ENCODE data around the gene IGLL1. TPM values are rescaled to one million over a fixed set of nuclear protein-coding genes. Genes with fewer than 3 reads are reported as not detected.
"Not testable (repeated sequence)": the region's sequence is repeated elsewhere in the genome, so short reads cannot be mapped to it uniquely, and the experiment has no call there.

IGLL1 gene
- total RNA-seq, result not detected

DNA sequence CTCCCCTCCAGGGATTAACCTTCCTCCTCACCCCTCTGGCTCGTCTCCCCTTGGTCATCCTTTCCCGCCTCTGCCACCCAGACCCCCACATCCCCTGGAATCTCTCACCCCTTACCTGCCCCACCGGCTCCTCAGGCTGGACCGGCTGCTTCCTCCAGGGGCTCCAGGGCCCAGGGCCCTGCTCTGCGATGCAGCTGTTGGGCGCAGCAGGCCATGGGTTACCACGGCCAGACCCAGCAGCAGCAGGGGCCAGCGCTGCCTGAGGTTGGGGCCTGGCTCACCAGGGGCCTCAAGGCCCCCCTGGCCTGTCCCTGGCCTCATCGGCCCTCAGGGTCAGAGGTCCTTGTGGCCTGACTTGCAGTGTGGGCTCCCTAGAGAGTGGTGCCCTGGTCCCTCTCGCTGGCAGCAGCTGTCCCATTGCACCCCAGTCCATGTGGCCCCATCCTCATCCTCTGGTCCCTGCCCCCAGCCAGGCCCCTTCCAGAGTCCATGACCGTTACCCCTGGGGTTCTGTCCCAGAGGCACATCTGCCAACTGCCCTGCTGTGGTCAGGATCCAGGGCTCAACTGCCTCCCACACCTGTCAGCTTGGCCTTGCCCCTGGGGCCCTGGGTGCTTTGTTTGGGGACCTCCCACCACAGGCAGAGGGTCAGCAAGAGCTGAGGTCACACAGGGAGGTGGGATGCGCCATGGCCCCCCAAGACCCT is at the start of gene IGLL1:
Gene IGLL1 (minus strand): TSS at position 421 of the 706 bp plus-strand sequence. CDS start 100 bp downstream, at position 321.
- DNase-seq (ENCODE audit: low spot score), result no peak

DNA sequence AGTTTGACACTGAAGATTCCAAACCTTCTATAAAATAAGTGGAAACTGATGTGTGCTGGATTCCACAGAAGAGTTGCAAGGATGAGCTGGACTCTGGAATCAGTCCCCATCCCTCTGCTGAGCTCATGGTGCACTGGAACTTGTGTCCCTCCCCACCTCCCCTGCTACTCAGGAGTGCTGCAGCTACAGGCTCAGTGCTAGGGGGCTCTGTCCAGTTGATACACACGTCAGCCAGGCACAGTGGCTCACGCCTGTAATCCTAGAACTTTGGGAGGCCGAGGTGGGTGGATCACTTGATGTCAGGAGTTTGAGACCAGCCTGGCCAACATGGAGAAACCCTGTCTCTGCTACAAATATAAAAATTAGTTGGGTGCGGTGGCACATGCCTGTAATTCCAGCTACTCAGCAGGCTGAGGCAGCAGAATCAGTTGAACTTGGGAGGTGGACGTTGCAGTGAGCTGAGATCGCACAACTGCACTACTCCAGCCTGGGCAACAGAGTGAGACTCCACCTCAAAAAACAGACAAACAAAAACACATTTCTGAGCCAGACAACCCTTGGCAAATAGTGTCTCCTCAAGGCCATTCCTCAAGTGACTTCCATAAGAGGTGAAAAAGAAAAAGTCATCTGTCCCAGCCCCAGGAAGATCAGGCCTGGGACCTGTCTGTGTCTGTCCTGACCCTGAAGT is 48.1 kb upstream of the IGLL1 start:
- DNase-seq (ENCODE audit: low spot score), result not testable (repeated sequence)

DNA sequence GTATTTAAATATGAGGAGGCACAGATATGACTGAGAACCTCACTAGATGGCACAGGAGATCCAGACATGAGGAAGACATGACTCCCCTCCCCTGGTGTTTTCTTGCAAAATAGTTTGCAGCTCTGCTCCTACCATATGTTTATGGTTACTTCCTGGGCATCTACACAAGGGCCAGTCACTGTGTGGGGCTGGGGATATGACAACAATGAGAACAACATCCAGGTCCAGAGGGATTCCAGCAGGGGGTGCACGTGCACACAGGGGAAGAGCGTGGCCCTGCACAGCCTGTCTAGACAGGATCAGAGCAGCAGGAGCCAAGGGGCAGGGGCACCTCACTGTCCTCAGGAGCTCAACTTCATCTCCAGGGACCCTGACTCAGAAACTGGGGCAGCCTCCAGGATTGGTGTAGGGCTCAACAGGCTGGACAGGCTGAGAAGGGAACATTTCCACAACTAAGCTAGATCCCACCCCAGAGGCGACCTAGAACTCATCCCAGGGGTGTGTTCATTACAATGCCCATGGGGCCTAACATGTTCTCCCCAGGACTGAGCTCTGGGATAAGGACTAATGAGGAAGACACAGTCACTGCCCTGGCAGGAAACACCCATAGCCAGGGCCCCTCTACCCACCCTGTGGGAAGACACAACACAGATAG is 47.4 kb upstream of the IGLL1 start:
- peak; percentile 29 for DNase-seq (ENCODE audit: low spot score)

DNA sequence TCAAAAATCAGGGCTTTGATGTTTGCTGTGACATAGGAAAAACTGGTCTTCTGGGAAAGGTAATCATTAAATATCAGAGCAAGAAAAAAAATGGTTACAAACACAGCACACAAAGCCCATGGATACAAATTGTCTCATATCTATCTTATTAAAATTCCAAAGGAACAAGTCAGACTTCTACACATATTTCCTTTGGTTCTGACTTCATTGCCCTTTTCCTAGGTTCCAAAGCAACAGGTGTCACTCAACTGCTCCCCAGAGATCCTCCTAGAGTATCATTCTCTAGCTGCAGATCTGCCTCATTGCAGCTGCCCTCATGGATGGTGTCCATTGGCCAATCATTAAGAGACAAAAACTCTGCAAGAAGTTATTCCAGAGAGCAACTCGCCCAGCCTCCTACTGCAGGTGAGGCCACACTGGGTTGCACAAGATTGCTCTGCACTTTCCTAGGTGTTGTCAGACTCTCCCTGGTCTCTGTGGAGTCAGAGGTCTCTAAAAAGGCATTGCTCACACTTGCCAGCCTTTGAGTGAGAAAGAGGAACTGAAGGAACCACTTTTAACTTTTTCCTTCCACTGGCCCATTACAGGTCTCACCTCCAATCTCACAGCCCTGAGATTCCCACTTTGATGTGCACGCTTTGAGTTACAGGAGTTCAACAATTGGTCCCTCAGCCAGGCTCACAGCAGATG is 46.3 kb upstream of the IGLL1 start:
- no peak for DNase-seq (ENCODE audit: low spot score)

DNA sequence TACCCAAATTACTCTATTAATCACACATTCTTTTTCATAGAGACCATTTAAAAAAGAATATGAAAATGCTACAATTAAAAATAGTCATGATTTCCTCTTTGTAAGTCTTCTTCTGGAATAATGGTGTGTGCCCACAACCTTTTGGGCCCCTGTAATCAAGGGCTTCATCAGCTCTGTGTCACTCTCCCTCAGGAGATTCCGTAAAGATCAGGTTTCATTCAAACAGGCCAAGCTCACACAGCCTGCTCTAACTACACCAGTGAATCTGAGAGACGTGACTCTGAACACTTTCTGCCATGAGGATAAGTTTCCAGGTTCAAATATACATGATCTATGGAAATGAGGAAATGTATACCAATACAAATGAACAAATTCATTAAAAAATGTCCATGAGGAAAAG is 42.5 kb upstream of the IGLL1 start:
- DNase-seq (ENCODE audit: low spot score), result no peak

DNA sequence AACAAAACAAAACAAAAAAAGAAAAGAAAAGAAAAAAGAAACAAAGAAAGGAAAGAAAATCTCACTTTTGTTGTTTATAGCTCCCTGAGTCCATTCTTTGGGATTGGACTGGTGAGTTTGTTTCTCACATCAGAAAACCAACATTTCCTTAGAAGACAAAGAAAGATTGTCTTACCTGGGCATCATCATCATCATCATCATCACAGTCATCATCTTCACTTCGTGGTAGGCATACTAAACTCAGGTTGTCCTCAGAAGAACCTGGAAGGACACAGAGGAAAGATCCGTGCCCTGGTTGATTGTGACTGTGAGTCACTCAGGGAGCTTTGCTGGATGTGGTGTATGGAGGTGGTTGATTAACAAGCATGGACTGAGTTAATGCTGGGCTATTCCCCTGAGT is 41.8 kb upstream of the IGLL1 start:
- not testable (repeated sequence) for DNase-seq (ENCODE audit: low spot score)

DNA sequence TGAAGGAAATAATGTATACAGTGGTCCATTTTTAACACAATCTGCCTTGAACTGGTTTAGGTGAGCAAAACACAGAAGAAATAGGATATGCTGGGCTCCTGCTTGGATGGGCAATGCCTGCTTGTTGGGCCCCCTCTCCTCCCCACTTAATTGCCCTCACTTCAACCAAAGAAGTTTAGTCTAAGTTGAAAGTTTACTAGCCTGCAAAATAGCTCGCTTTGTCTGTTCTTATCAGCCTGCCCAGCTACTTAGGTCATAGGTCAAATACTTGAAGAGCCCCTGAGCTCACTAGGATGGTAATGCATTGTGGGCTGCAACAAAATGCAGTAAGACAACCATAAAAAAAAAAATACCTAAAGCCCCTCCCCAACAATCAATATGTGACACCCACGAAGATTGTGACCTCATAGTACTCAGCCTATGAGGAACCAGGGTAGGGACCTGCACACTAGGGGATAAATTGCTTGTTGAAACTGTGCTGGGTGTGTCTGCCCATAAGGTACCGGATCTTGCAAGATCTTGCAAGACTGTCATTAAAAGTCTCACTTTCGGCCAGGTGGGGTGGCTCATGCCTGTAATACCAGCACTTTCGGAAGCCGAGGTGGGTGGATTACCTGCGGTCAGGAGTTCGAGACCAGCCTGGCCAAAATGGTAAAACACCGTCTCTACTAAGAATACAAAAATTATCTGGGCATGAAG is 41.1 kb upstream of the IGLL1 start:
- DNase-seq (ENCODE audit: low spot score), result no peak

DNA sequence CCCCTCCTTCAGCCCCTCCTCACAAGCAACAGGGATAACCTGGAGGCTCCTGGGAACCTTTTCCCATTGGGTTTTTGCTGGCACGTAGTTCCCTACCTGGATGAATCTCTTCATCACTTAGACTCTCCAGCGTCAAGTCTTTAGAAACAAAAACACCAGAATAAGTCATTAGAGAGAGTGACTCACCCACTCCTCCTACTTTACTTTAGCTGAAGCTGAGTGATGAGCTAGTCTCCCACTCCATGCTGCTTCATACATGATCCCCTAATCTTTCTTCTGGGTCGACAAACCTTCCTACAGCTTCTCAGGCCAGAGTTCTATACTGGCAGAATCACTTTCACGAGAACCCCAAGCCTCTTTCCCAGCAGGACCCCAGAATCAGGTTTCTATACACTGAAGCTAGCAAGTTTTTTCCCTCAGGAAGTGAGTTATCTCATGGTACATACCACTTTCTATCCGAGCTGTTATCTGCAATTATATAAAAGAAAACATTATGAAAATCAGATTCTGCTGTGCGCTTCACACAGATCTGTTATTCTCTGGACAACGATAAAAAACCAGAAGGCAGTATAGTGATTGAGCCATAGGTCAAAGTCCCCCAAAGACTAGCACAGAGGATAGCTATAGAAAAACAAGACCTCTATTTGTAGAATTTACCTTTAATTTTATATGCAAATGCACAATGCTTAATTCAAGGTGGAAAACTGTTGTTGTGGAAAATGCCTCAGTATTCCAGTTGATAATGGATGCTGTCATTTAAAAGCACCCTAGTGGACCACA is 33.3 kb upstream of the IGLL1 start:
- DNase-seq (ENCODE audit: low spot score), result no peak

DNA sequence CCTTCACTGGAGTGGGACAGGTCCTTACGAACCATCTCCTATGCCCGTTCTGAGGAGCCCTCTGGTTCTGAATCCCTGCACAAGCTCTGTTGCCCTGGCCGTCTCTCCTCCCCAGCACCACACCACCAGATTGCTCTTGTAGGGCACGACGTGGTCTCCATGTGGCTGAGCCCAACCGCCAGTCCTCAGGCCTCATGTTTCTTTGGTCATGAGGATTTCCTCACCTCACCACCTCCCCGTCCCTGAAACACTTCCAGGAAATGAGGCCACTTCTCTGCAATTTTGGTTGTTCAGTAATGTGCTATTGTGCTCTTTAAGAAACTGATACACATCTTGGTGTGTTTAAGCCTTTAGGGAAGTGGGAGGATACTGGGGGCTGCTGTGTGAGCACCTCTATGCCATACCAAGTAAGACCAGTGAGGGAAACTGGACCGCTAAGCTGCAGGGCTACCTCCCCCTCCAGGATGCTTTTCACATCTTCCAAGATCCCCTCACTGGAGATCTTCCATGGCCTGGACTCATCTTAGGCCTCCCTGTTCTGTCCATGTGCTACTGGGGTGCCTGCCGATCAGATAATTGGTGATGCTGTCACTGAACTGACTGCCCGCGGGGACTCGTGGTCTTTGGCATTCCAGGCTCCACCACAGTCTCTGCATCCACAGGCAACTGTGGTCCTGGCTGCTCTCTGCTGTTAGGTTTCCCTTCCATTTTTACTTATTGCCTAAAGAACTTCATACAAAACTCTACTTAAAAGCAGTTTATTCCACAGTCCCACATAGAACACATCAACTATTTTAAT is 30.1 kb upstream of the IGLL1 start:
- DNase-seq (ENCODE audit: low spot score), result no peak

DNA sequence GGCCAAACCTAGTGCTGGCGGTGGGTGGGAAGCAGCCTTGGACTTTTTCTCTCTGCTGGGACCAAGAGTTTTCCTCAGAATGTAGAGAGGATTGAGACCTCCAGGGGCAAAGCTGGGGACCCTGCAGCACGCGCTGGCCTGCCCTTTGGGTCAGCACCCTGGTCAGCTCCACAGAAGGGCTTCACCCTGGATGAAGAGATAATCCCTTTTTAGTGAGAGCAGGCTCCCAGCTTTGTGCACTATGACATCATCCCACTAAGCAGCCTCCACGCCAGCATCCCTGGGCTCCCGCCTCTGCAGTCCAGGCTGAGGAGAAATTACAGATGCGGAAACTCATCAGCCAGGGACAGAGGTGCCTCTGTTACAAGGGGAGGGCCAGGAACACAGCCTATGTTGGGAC is 28.5 kb upstream of the IGLL1 start:
- no peak for DNase-seq (ENCODE audit: low spot score)

DNA sequence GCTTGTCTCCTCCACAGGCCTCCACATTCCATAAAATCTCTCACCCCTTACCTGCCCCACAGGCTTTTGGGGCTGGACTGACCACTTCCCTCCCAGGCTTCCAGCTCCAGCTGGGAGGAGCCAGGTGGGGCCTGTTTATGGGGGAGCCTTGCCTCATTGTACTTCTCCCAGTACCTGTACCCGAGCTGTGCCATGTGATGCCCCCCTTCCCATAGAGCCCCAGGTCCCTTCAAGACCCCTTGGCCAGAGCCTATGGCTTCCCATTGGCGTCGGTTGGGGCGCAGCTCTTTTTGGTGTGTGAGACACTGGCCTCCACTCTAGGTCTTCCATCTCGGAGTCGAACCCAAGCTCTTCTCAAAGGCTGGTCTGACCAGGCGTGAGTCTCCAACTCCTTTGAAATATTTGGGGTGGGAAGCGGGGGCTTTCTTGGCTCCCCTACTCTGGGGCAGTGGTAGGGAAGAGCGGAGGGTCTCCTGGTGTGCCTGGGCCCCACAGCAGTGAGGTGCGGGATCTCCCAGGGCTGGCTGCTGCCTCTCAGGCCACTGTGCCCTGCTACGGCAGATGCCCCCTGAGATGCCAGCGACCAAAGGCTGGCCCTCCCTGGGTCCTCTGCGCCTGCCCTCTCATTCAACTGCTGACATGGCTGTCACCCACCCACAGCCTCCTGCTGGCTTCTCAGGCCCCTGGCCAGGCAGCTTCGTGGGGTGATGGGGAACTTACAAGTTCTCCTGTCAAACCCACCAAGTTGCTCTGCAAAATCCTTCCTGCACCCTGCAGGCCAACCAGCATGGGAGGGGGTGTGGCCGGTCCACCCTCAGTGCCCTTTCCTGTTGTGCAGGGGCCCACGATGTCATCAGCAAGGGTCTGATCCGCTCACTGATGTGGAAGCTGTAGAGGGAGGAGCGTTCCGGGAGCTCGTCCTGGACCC is 26.4 kb upstream of the IGLL1 start:
- no peak for DNase-seq (ENCODE audit: low spot score)

DNA sequence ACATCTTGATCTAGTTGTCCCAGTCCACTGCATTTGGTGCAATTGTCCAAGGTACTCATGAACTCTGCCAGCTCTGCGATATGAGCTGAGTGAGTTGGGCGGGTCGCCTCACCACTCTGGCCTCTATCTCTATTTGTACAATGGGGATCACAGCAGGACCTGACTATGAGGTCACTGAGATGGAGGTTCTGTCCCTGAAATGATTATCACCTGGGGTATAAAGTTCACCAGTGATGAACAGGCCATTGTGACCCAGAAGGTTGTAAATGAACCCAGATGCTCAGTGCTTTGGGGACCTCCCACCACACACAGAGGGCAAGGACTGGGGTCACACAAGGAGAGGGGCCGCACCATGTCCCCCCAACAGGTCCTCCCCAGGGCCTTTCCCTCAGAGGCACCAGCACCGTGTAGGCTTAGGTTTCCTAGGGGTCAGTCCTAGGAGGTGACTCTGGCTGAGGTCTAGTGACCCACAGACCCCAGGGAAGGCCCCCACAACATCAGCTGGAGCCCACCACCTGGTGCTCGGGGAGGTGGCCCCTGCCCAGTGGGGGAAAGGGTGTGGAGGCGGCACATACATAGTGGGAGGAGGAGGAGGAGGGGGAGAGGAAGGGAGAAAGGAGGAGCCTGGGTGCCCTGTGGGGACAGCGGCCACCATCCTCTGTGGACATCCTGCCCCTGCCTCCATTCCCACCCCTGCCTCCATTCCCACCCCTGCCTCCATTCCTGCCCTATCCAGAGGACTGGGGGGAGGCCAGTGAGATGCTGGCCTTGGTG is 25.0 kb upstream of the IGLL1 start:
- DNase-seq (ENCODE audit: low spot score), result no peak

DNA sequence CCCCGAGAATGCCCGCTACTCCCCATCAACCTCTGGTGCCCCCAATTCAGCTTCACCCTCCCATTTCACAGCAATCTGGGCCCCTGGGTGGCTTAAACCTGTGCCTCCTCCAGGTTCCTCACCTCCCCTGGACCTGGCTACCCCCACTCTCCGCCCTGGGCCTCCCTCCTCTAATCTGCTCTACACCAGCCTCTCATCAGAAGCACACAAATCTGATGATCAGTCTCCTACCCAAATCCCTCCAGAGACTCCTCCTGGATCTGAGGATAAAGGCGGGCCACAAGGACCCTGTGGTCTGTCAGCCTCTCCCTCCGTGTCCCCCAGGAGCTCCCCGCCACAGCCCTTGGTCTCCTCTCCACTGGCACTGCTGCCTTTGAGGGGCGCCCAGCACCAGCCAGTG is 23.2 kb upstream of the IGLL1 start:
- DNase-seq (ENCODE audit: low spot score), result no peak

DNA sequence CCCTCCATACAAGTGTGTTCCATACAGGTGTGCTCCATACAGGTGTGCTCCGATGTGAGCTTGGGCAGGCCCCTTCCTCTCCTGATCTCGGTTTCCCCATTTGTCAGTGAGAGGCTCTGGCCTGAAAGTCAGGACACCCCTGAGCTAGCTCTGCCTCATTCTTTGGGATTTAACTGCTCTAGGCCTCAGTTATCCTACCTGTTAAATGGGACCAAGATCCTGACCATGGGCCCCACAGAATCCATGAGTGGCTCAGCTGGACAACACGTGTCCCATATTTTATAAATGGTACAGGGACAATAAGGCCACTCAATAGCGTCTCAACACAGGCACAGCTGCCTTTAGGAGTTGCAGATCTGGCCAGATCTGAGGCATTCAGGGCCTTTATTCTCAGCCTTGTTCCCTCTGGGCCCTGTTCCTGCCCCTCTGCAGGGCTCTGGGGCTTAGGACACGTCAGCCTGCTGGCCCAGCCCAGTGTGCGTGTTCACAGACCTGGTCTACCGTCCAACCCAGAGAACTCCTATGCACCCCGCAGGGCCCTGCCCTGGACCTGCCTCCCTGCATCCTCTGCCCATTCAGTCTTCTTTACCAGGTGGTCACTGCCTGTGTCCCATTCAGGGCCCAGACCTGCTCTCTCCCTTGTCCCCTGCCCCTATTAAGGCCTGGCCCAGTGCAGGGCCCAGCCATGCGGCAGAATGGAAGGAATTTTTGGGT is 18.9 kb upstream of the IGLL1 start:
- no peak for DNase-seq (ENCODE audit: low spot score)

DNA sequence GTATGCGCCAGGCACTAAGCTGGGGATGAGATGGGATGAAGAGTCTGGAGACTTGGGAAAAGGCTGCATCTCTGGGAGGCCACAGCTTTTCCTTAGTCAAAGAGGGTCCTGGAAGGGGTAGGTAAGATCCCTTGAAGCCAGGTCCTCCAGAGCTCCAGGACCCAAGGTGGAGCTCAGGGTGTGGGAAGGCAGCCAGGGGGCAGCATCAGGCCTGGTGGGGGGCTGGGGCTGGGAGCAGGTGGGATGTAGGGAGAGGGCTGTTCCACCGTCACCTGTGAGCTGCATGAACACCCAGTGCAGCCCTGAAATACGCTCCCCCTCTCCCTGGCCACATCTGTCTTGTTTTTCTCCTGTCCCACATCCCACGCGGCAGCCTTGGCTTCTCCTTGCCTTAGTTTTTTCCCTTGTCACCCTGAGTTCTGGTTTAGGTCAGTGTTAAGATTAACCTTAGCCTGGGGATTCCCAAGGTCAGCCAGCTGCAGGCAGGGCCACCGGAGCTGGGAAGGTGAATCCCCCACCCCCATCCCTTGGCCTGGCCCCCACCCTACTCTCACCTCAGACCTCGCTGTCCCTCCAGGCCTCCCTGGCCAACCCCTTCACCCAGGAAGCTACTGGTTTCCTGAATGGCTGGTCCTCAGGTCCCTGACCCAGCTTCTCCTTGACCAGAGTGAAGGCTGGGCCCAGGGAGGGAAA is 17.6 kb upstream of the IGLL1 start:
- DNase-seq (ENCODE audit: low spot score), result not testable (repeated sequence)

DNA sequence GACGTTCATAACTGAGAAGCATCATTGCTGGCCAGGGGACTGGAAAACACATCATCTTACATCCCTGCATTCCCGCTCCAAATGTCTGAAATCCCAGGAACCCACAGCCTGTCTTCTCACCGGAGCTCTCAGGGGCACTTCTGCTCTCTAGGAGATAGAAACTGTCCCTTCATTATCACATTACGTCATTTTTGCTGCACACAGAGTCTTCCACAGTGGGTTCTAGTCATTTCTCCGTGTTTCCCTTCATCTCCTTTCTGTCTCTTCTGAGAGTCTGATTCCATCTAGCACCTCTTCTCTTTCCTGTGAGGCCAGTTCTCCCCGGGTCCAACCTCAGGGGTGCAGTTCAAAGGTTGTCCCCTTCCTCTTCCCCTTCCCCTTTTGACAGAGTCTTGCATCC is 15.8 kb upstream of the IGLL1 start:
- not testable (repeated sequence) for DNase-seq (ENCODE audit: low spot score)

DNA sequence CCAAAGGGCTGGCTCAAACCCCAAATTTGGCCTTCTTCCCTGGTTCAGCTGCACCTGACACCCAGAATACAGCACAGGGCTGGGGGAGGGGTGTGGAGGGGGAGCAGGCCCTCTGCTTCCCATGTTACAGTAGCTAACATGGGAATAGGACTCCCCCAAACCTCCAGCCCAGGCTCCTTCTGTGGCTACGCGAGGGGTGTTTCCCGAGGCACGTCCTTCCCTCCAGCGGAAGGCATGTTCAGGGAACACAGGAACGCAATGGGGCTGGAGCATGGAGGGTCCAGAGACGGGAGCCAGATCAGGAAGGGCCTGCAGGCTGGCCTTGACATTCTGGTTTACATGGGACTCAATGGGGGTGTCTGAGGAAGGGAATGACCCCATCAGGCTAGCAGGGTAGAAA is 11.8 kb upstream of the IGLL1 start:
- DNase-seq (ENCODE audit: low spot score), result no peak
